Uterus (tissue), 2 donors: ENCODE results near the gene ARMH3.

ENCODE experiments used
- CTCF ChIP-seq, 4 experiments: fragments of 200-600 bp in 2 of 4; fragments of 450-650 bp in 2 of 4; sonication (generic) in 2 of 4; IDR thresholded peaks; one replicate each; pipeline ENCODE4 v1.5.1; 2016 to 2019; ENCODE audit warnings: antibody characterized with exemption in 4 of 4, mild to moderate bottlenecking in 2 of 4, moderate library complexity in 1 of 4
- POLR2A ChIP-seq, 2 donors: fragments of 450-650 bp; IDR thresholded peaks; one replicate each; pipeline ENCODE4 v1.6.1; 2016; ENCODE audit warnings: antibody characterized with exemption in 2 of 2, mild to moderate bottlenecking in 1 of 2, moderate library complexity in 1 of 2

- TF ChIP-seq CTCF (IDR thresholded peaks at IDR 0.05) (no peak), POLR2A (IDR thresholded peaks at IDR 0.05) (no peak)
Measured at GRCh38 chr10:102045292-102045691, 10.7 kb downstream of the ARMH3 start.
